Mesothelial cell of epicardium (in vitro differentiated cells): ENCODE measurements around the gene KCTD4. TPM values are rescaled to one million over a fixed set of nuclear protein-coding genes. Genes with fewer than 3 reads are reported as not detected.
A peak's percentile ranks its signal among the peaks of the same experiment; 100 is the strongest.

Experiments used
- DNase-seq, 2 experiments: peaks; one replicate each; pipeline ENCODE4 v3.0.0; 2021; ENCODE audit warnings: low spot score in 2 of 2; ENCODE audit not compliant: unreplicated experiment in 2 of 2
- H3K27ac Mint-ChIP-seq: 2 replicates; pipeline ENCODE4 v1.8.0; 2021; ENCODE audit warnings: mixed read lengths
- H3K27me3 Mint-ChIP-seq: 2 replicates; pipeline ENCODE4 v1.8.0; 2021; ENCODE audit warnings: low read depth, mixed read lengths
- H3K36me3 Mint-ChIP-seq: 2 replicates; pipeline ENCODE4 v1.8.0; 2021; ENCODE audit warnings: mixed read lengths
- H3K4me1 Mint-ChIP-seq: 2 replicates; pipeline ENCODE4 v1.8.0; 2021; ENCODE audit warnings: mixed read lengths
- H3K4me3 Mint-ChIP-seq: 2 replicates; pipeline ENCODE4 v1.8.0; 2021; ENCODE audit warnings: mild to moderate bottlenecking, moderate library complexity, mixed read lengths
- H3K9me3 Mint-ChIP-seq: 2 replicates; pipeline ENCODE4 v1.8.0; 2021; ENCODE audit warnings: mixed read lengths
- total RNA-seq: library from RNA; stranded (reverse); gene quantifications from 3 replicates; pipeline ENCODE4 v1.2.1, GENCODE V29; 2021
- TF ChIP-seq, protein P1 (sequence below): fragments of 200-600 bp; sonication (generic); IDR thresholded peaks from one replicate; pipeline ENCODE4 v1.5.0; 2021; ENCODE audit warnings: antibody characterized with exemption; ENCODE audit not compliant: unreplicated experiment

Gene KCTD4
- total RNA-seq, 1 donor from 2014 or later, result not detected

DNA sequence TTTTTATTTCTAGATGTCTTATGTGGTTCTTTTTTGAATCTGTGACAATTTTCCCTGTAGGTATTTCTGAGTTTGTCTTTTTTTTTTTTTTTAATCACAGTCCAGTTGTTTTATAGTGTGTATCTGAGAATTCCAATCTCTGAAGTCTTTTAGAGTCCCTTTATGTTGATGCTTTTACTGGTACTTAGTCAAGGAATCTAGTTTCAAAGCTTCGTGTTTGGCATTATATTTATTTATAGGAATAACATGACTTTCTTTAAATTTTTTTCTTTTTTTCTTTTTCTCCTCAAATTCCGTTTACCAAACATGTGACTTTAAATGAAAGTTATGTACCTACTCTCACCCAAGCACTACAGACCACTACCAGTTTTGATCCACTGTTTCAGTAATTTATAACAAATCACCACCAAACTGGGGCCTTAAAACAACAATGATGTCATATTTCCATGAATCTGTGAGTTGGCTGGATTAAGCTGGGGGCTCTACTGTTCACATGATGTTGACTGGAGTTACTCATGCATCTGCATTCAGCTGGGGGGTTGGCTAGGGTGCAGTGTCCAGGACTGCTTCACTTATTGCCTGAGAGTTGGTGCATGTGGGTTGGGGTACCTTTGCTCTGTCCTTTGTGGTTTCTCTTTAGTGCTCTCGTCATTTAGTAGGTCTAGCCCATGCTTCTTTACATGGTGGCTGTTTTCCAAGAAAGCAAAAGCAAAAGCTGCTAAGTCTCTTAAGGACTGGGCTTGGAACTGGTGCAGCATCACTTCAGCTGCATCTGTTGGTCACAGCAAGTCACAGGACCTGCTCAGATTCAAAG is 22.3 kb downstream of the KCTD4 start:
- Mint-ChIP-seq H3K4me1 (peaks cover 23% of the 10 kb centered on the region), H3K4me3 (no peak overlapping the region), H3K36me3 (peaks cover 10% of the 10 kb centered on the region), H3K27me3 (no peaks in the 10 kb centered on the region), H3K9me3 (peaks cover 4% of the 10 kb centered on the region), H3K27ac (peak overlapping the region; percentile 30)
- DNase-seq, result no peak
- TF ChIP-seq, protein P1, sequence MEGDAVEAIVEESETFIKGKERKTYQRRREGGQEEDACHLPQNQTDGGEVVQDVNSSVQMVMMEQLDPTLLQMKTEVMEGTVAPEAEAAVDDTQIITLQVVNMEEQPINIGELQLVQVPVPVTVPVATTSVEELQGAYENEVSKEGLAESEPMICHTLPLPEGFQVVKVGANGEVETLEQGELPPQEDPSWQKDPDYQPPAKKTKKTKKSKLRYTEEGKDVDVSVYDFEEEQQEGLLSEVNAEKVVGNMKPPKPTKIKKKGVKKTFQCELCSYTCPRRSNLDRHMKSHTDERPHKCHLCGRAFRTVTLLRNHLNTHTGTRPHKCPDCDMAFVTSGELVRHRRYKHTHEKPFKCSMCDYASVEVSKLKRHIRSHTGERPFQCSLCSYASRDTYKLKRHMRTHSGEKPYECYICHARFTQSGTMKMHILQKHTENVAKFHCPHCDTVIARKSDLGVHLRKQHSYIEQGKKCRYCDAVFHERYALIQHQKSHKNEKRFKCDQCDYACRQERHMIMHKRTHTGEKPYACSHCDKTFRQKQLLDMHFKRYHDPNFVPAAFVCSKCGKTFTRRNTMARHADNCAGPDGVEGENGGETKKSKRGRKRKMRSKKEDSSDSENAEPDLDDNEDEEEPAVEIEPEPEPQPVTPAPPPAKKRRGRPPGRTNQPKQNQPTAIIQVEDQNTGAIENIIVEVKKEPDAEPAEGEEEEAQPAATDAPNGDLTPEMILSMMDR, result no peak

DNA sequence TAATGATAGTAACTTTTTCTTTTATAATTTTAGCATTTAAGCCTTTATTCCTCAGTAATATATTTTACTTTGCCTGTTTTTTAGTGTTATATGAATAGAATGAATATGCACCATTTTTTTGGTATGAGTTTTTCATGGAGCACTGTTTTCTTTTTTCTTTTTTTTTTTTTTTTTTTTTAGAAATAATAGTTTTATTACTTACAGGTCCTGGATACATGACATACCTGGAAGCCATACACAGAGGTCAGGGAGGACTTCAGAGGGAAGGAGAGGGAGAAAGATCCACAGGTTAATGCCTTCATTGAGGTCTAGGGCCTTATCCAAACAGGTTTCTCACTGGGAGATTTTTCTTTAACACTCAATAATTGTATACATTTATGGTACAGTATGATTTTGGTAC is 26.4 kb downstream of the KCTD4 start:
- no peak overlapping the region for H3K4me3 Mint-ChIP-seq
- H3K27me3 Mint-ChIP-seq, result no peaks in the 10 kb centered on the region
- H3K27ac Mint-ChIP-seq, result no peak overlapping the region
- TF ChIP-seq, protein P1, result no peak
- H3K9me3 Mint-ChIP-seq, result peaks cover 9% of the 10 kb centered on the region
- H3K4me1 Mint-ChIP-seq, result peaks cover 16% of the 10 kb centered on the region
- H3K36me3 Mint-ChIP-seq, result peaks cover 18% of the 10 kb centered on the region
- DNase-seq, result no peak

DNA sequence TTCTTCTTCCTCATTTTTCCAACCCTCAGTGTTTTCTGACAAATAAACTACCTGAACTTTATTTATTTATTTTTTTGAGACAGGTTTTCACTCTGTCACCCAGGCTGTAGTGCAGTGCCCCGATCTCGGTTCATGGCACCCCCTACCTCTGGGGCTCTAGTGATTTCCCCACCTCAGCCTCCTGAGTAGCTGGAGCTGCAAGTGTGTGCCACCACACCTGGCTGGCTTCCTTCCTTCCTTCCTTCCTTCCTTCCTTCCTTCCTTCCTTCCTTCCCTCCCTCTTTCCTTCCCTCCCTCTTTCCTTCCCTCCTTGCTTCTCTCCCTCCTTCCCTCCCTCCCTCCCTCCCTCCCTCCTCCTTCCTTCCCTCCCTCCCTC is 32.3 kb downstream of the KCTD4 start:
- H3K27ac Mint-ChIP-seq, result no peak overlapping the region
- H3K27me3 Mint-ChIP-seq, result no peaks in the 10 kb centered on the region
- H3K36me3 Mint-ChIP-seq, result peaks cover 12% of the 10 kb centered on the region
- H3K4me1 Mint-ChIP-seq, result no peaks in the 10 kb centered on the region
- TF ChIP-seq, protein P1, result no peak
- no peak overlapping the region for H3K4me3 Mint-ChIP-seq
- H3K9me3 Mint-ChIP-seq, result peaks cover 5% of the 10 kb centered on the region
- no peak for DNase-seq

DNA sequence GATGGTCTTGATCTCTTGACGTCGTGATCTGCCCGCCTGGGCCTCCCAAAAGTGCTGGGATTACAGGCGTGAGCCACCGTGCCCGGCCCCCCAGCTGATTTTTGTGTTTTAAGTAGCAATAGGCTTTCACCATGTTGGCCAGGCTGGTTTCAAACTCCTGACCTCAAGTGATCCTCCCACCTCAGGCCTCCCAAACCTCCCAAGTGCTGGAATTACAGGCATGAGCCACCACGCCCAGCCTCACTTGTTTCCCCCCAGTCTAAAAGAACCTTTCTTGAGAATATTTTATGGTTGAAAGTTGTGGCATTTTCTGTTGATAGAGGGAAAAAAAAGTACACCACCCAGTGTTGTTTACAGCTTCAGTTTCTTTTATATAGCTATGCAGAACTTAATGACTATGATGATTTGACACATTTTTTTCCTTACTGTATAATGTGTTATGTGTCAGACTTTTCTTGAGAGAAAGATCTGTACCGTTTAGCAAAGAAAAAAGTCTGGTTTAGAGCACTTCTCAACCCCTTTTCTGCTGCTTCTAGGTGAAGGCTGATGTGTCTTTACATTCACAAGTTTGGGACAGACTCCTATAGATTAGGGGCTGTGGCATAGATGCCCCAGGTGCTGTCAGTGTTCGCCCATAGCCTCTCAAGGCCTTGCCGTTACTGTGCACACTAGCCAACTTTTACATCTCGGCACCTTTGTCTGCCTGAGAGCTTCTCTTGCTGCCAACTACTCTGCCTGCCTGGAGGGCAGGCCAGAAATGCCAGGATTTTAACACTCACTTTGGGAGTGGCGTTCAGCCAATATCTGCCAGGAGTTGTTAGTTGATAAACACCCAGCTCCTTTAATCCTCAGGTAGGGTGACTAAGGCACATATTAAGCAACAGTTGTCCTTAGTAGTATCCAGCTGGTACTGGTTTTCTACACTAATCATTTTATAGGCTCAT is 33.0 kb downstream of the KCTD4 start:
- no peak for DNase-seq
- Mint-ChIP-seq H3K27me3 (no peaks in the 10 kb centered on the region), H3K4me1 (no peaks in the 10 kb centered on the region), H3K9me3 (peaks cover 5% of the 10 kb centered on the region), H3K27ac (no peak overlapping the region), H3K36me3 (peaks cover 12% of the 10 kb centered on the region), H3K4me3 (no peak overlapping the region)
- TF ChIP-seq, protein P1, result no peak

DNA sequence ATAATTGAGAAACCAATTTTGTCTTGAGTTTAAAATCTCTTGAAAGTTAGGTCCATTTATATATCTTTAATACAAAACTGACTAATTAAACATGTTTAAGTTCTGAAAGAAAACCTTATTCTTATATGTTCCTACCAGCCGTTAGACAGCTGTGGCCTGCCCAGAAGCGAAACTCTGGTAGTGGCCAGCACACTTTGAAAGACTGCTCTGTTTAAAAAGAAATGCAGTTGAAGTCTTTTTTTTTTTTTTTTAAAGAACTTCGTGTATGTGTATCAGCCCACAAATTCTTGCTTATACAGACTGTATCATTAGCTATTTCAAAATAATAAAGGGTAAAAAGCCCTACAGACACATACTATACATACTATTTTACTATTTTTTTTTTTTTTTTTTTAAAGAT is 34.0 kb downstream of the KCTD4 start:
- H3K4me1 Mint-ChIP-seq, result no peaks in the 10 kb centered on the region
- TF ChIP-seq, protein P1, result no peak
- H3K27me3 Mint-ChIP-seq, result no peaks in the 10 kb centered on the region
- no peak overlapping the region for H3K4me3 Mint-ChIP-seq
- no peak for DNase-seq
- no peaks in the 10 kb centered on the region for H3K9me3 Mint-ChIP-seq
- peaks cover 7% of the 10 kb centered on the region for H3K36me3 Mint-ChIP-seq
- no peak overlapping the region for H3K27ac Mint-ChIP-seq
